B cell (primary cell): ENCODE measurements around the gene GLG1.

Experiments used
- CTCF ChIP-seq: fragments of 200-600 bp; IDR thresholded peaks from one replicate; pipeline ENCODE4 v1.8.0; 2022; ENCODE audit warnings: antibody characterized with exemption, mild to moderate bottlenecking
- EZH2 ChIP-seq: IDR thresholded peaks from 2 replicates; pipeline ENCODE4 v1.6.1; 2012; ENCODE audit warnings: borderline replicate concordance, low read depth, mild to moderate bottlenecking, moderate library complexity, low read length; ENCODE audit not compliant: insufficient read depth, poor library complexity, severe bottlenecking

- no peak for TF ChIP-seq CTCF
- TF ChIP-seq EZH2 = no peak
Measured at GRCh38 chr16:74465281-74465680, 141.6 kb downstream of the GLG1 start.
